ENCODE results near the gene ACTN4.

The ACTN4 gene

DNA sequence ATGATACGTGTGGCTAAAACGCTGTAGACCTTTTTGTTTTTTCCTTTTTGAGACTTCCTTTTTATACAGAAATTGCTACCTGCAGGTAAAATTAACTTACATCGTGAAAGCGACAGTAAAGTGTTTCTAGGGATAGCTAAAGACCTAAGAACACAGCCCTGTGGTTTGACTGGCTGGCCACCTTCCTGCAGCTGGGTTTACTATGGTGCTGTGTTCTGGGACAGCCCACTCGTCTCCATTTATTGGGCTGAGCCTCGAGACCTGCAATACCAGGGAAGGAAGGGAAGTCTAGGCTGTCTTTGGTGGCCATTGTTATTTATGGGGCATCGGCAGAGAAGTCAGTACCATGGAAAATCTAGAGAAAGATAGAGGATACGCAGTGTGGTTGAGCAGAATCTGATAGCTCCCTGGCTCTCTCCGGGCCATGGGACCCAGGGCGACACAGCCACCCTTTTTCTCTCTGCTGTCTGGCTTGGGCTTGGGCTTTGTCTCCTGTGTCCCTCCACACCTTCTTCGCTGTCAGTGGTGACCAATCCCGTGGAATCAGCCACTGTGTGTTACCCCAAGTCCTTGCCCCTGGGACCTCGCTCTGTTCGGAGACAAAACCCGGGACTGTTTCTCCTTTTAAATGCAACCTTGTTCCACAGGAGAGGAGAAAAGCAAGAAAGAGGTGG lies 30.9 kb downstream of the ACTN4 start:
- DNase-seq (ENCODE audit: low spot score): no peak

- no peak for DNase-seq (ENCODE audit: low spot score)
Observed at GRCh38 chr19:38678891-38679494, 31.5 kb downstream of the ACTN4 start.

DNA sequence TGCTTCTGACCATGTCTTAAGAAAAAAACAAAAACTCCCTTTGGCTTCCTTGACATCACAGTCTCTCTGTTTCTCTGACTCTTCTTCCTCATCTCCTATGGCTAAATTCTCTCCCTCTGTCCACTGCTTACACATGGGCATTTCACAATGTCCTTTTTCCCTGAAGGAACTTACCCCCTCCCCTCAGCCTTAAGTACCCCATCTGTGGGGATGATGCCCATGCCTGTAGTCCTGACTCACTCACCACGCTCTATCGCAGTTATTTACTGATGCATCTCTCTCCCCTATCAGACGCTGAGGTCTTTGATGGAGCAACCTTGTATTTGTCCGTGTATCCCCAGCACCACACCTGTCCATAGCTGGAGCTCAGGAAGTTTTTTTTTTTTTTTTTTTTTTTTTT lies 32.4 kb downstream of the ACTN4 start:
- DNase-seq (ENCODE audit: low spot score): no peak

DNA sequence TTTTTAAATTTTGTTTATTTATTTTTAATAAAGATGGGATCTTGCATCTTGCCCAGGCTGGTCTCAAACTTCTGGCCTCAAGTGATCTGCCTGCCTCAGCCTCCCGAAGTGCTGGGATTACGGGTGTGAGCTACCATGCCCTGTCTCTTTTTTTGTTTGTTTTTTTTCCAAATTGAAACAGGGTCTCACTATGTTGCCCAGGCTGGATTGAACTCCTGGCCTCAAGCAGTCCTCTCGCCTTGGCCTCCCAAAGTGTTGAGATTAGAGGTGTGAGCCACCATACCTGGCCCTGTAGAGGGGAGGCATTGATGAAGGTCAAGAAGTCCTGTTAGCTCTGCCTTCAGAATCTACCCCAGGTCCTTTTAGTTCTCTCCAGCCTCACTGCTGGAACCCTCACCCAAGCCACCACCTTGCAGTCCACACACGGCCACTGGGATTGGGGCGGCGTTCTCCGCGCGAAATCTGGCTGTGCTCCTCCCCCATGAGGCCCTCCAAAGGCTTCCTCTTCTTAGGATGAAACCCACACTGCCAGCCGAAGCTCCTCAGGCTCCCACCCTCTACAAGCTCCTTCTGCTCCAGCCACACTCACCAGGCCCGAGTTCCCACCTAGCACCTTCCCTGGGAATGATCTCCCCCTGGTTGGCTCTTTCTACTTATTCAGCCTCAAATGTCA lies 34.9 kb downstream of the ACTN4 start:
- no peak for DNase-seq (ENCODE audit: low spot score)

- DNase-seq (ENCODE audit: low spot score): no peak
Observed at GRCh38 chr19:38682872-38683392, 35.5 kb downstream of the ACTN4 start.

DNA sequence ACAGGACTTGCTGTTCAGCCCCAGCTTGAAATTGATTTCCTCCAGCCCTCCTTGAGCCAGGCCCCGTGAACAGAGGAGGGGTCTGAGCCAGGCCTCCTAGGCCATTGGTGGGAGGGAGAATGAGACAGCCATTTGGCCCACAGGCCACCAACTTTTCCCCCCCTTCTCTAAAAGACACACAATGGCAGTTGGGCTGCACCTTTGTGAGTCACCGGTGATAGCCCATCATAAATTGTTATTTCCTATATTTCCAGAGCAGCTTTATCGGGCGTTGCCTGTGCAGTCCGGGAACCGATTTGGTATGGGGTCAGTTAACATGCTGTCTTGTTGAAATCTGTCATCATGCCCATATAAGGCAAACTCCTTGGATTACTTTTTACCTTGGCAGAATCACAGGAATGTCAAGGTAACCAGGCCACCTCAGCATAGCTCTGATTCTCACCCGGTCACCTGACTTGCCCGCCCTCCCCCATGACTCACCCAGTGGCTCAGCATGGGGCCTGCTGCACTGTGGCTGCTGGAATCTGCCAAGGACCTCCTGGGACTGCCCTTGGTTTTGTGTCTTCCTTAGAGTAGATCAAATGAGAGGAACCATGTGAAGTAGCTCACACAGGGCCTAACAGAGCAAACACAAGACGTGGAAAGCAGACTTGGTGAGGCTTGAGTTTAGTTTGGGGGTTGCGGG lies 36.1 kb downstream of the ACTN4 start:
- DNase-seq (ENCODE audit: low spot score): peak; percentile 87

- peak; percentile 89 for DNase-seq (ENCODE audit: low spot score)
Observed at GRCh38 chr19:38684078-38684861, 36.8 kb downstream of the ACTN4 start.

GRCh38 chr19:38684862-38685665 lies 37.6 kb downstream of the ACTN4 start:
- DNase-seq (ENCODE audit: low spot score): no peak

DNA sequence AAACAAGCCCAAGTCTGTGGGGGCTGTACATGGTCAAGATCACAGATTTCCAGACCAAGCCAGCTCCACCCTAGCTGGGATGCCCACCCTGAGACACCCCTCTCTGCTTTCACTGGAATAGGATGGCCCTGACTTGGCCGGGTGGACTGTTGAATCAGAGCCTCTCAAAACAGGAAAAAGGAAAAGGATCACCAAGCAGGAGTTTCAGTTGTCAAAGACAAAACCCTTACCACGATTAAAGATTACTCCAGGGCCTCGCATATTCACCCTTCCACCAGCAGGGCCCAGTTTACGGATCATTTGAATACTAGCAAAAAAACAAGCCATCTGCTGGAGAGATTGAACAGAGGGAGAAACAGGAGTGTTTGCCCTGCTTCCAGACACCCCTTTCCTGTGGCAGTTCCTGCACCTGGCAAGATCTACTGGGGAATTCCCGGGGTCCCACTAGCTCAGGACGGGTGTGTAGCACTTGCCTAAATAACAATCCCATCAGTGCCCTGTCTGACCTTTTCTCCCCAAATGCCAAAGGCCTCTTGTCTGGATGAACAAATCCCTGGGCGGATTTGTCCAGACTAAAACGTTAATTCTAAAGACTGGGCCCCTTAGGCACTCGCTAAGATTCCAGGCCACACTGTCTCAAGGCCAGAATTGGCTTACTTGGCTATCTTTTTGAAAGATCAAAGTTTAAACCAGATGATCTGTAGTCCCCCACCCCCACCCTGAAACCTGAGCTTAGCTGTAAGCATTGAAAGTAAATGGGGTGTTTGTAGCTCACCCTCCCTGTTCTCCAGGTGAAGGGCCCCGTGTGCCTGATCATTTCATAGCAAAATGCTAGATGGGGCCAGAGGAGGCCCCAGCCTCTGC lies 38.4 kb downstream of the ACTN4 start:
- DNase-seq (ENCODE audit: low spot score): no peak

DNA sequence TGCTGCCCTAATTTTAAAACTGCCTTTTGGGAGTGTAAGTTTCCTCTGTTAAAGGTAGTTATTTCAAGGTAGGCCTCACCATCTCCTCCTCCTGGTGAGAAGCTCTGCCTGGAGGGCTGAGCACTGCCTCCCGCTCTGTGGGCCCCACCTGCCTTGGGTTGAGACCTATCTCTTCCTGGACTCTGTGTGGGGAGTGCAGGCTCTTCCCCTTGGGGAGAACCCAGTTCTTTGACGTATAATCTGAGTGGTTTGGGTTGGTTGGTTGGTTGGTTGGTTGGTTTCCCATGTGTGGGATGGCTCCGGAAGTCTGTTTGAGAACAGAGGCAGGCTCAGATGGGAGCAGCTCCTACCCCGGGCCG lies 39.1 kb downstream of the ACTN4 start:
- no peak for DNase-seq (ENCODE audit: low spot score)

- no peak for DNase-seq (ENCODE audit: low spot score)
Observed at GRCh38 chr19:38687837-38688378, 40.5 kb downstream of the ACTN4 start.

GRCh38 chr19:38690146-38690545 lies 42.7 kb downstream of the ACTN4 start:
- DNase-seq (ENCODE audit: low spot score): no peak

GRCh38 chr19:38690832-38691231 lies 43.4 kb downstream of the ACTN4 start:
- no peak for DNase-seq (ENCODE audit: low spot score)

DNA sequence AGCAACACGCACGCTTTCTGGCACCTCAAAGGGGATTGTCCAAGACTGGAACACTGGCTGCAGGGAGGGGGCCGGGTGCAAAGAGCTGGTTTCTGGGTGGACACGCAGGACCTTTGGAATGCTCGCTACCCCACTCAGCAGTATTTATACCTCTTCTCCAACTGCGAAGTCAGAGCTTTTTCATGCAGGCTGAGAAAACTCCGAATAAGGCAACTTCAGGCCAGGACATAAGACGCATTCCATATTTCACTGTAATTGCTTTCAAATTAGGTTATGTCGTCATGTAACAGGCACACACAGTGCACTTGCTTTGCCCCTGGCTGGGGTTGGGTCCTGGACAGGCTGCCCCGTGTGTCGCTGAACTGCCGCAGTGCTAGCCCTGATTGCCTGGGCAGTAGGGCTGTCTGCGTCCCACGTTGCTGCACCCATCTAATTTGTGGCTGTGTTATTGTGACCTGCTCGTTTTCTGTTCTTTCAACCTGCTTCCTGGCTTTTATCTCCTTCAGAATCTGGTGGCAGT lies 44.5 kb downstream of the ACTN4 start:
- peak; percentile 96 for DNase-seq (ENCODE audit: low spot score)

DNA sequence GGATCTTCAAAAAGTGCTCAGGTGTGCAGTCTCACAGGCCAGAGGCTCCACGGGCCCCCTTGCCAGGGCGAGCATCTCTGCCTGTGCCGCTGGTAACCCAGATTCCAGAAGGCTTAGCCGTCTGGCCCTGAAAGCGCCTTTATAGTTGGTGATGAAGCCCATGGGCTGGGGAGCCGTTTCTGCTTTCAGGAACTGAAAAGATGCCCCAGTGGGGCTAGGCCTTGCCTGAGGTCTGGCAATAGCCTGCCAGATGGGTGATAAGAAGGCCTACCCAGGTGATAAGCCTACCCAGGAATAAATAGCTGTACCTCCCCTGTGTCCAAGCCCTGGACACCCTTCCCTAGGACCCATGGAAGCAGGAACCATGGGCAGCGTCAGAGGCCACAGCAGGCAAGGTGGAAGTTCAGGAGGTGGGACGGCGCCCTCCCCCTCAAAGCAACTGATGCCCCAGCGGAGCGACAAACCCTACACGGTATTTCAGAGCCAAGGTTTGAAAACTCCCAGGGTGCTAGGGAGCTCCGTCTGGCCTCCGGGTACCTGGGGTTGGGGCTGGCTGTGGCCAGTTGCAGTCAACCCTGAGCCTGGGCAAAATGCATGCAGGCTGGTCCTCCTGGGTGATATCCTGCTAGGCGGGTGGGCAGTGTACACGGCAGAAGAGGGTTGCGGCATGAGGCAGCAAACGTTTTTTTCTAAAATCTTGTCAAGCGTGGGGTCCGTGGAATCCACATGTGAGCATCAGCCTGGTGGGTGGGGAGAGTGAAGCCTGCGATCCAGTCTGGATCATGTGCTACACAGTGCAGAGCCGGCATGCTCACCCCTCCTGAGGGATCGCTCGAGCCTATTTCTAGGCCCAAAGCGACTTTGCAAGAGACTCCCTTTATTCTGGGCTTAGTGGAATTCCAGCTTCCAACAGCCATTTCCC lies 45.3 kb downstream of the ACTN4 start:
- DNase-seq (ENCODE audit: low spot score): no peak

DNA sequence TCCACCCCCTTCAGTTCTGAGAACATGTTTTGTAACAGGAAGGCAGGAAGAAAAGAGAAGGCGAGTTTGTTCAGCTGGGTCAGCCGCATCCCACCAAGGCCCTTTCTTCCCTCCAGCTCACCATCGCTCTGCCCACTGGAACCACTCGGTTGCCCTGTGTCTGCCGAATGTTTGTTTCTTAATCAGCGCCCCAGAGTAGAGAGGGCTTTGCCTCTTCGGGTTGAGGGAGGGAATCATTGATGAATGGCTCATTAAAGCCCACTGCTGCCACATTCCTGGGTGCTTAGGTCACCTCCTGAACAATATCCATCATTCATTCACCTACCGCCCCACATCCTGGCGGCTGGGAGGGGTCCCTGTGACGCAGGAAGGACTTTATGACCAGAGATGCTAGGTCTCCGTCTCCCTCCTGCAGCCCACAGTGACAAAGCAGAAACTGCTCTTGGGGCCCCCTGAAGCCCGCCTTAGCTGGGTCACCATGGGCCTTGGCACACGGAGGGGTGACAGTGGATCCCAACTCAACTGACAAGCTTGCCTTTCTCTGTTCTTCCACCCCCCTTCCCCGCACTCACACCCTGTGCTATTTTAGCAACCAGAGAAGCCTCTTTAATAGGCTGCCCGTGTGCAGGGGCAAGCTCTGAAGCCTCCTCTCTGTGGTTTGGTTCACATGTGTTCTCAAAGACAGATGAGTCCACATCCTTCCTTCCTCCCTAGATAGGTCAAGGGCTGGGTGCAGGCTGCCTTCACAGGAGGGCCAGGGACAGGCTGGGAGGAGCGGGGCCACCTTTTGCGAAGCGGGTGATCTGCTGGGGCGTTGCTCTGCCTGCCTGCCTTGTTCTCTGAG lies 46.2 kb downstream of the ACTN4 start:
- peak; percentile 60 for DNase-seq (ENCODE audit: low spot score)

GRCh38 chr19:38695317-38695683 lies 47.9 kb downstream of the ACTN4 start:
- no peak for DNase-seq (ENCODE audit: low spot score)

All from AG08395 (cell line).